GM12878 (cell line): ENCODE measurements around the gene ZFYVE21. TPM values are rescaled to one million over a fixed set of nuclear protein-coding genes. Genes with fewer than 3 reads are reported as not detected.

Experiments used
- BMI1 ChIP-seq: fragments of 450-650 bp; IDR thresholded peaks from 2 replicates; pipeline ENCODE4 v1.6.1; 2016; ENCODE audit warnings: mild to moderate bottlenecking, moderate library complexity, borderline replicate concordance
- CREM ChIP-seq: IDR thresholded peaks from 2 replicates; pipeline ENCODE4 v1.6.1; 2014; ENCODE audit warnings: antibody characterized with exemption, low read depth
- CTCF ChIP-seq, 3 experiments: IDR thresholded peaks in 2 of 3; conservative IDR thresholded peaks in 1 of 3; 2 replicates each; pipeline ENCODE4 v1.5.1; 2011; ENCODE audit warnings: low read depth in 3 of 3, low read length in 3 of 3, mild to moderate bottlenecking in 3 of 3, control low read depth in 2 of 3, moderate library complexity in 2 of 3, inconsistent platforms in 1 of 3, mixed read lengths in 1 of 3; ENCODE audit not compliant: control insufficient read depth in 2 of 3, insufficient read depth in 1 of 3; ENCODE audit errors: extremely low read depth in 1 of 3
- ETV6 ChIP-seq, 2 experiments: fragments of 450-650 bp in 1 of 2; IDR thresholded peaks in 1 of 2; conservative IDR thresholded peaks in 1 of 2; 2 replicates each; pipeline ENCODE4 v1.6.1; 2014; ENCODE audit warnings: antibody characterized with exemption in 1 of 2, borderline replicate concordance in 1 of 2, low read depth in 1 of 2, mild to moderate bottlenecking in 1 of 2, moderate library complexity in 1 of 2
- GABPA ChIP-seq: IDR thresholded peaks from 2 replicates; pipeline ENCODE4 v1.6.1; 2014; ENCODE audit warnings: antibody characterized with exemption, low read depth, mild to moderate bottlenecking, inconsistent platforms
- IRF4 ChIP-seq: IDR thresholded peaks from 2 replicates; pipeline ENCODE4 v1.6.1; 2011; ENCODE audit warnings: low read depth, low read length
- MEF2B ChIP-seq: fragments of 450-650 bp; IDR thresholded peaks from 2 replicates; pipeline ENCODE4 v1.6.1; 2018; ENCODE audit warnings: mild to moderate bottlenecking, moderate library complexity; ENCODE audit not compliant: partially characterized antibody, poor library complexity, severe bottlenecking
- NFYA ChIP-seq: IDR thresholded peaks from 2 replicates; pipeline ENCODE4 v1.6.1; 2011; ENCODE audit warnings: low read depth, mild to moderate bottlenecking, low read length, improper control_type of control experiment, borderline replicate concordance
- PAX5 ChIP-seq: IDR thresholded peaks from 2 replicates; pipeline ENCODE4 v1.6.1; 2011; ENCODE audit warnings: low read depth, low read length, borderline replicate concordance
- RAD21 ChIP-seq: IDR thresholded peaks from 2 replicates; pipeline ENCODE4 v1.6.1; 2011; ENCODE audit warnings: mild to moderate bottlenecking, low read depth, low read length, moderate library complexity; ENCODE audit not compliant: insufficient read depth
- RAD51 ChIP-seq: fragments of 450-650 bp; IDR thresholded peaks from 2 replicates; pipeline ENCODE4 v1.6.1; 2016; ENCODE audit warnings: moderate library complexity, mild to moderate bottlenecking, inconsistent platforms
- RELA ChIP-seq: fragments of 450-650 bp; IDR thresholded peaks from 2 replicates; pipeline ENCODE4 v1.8.0; 2014; ENCODE audit warnings: borderline replicate concordance; ENCODE audit not compliant: partially characterized antibody
- SMC3 ChIP-seq: IDR thresholded peaks from 2 replicates; pipeline ENCODE4 v1.6.1; 2011; ENCODE audit warnings: low read length, improper control_type of control experiment, borderline replicate concordance
- SPI1 ChIP-seq: IDR thresholded peaks from 2 replicates; pipeline ENCODE4 v1.6.1; 2011; ENCODE audit warnings: low read depth, mild to moderate bottlenecking, low read length, moderate library complexity, borderline replicate concordance; ENCODE audit not compliant: insufficient read depth
- USF2 ChIP-seq: IDR thresholded peaks from 2 replicates; pipeline ENCODE4 v1.6.1; 2011; ENCODE audit warnings: low read depth, low read length, improper control_type of control experiment, borderline replicate concordance
- ZBTB40 ChIP-seq: fragments of 450-650 bp; IDR thresholded peaks from 2 replicates; pipeline ENCODE4 v1.6.1; 2016; ENCODE audit warnings: mild to moderate bottlenecking, moderate library complexity, borderline replicate concordance
- ZNF622 ChIP-seq: fragments of 450-650 bp; IDR thresholded peaks from 2 replicates; pipeline ENCODE4 v1.6.1; 2017; ENCODE audit warnings: mild to moderate bottlenecking, inconsistent platforms
- ZNF687 ChIP-seq: fragments of 450-650 bp; IDR thresholded peaks from 2 replicates; pipeline ENCODE4 v1.6.1; 2017; ENCODE audit warnings: mild to moderate bottlenecking, moderate library complexity
- polyA plus RNA-seq, 11 experiments: library from polyadenylated mRNA; depleted of rRNA in 4 of 11; unstranded in 6 of 11; stranded (reverse) in 5 of 11; fragments of >200 nt; fragmentation: Nextera tagmentation in 4 of 11; fragmentation: Illumina TruSeq in 1 of 11; extraction: Ambion mirVana in 4 of 11; extraction: Trizol in 1 of 11; gene quantifications; 1 replicate in 1 of 11; 2 replicates in 10 of 11; pipeline versions ENCODE4 v1.2.1 to v1.2.3, GENCODE V29; 2011 to 2016; ENCODE audit warnings: inconsistent platforms in 2 of 11, missing spikeins in 2 of 11, low read depth in 1 of 11
- total RNA-seq, 4 experiments: library from RNA; depleted of rRNA in 3 of 4; stranded (reverse); fragments of >200 nt in 3 of 4; fragmentation: Illumina TruSeq in 1 of 4; extraction: Trizol in 1 of 4; gene quantifications; 2 replicates each; pipeline versions ENCODE4 v1.2.1 to v1.2.3, GENCODE V29; 2013 to 2021

Gene ZFYVE21
- total and polyA plus RNA-seq, 10 of the 15 experiments (the other 5 are each of a cell fraction or from before 2014, with no cell fraction given) = 0.79 to 21.7 (median 13.8) TPM

- no peak for TF ChIP-seq GABPA
- TF ChIP-seq SMC3 = peak; percentile 72
- no peak for TF ChIP-seq ZBTB40
- TF ChIP-seq NFYA = no peak
- peak; percentile 31; the same call in 1 of the 2 replicates for TF ChIP-seq RAD51
- TF ChIP-seq MEF2B = no peak
- no peak for TF ChIP-seq ZNF622
- TF ChIP-seq BMI1 = no peak
- TF ChIP-seq CREM = 0 out of 2 replicates have a peak, but pooled peaks have one; percentile 25
- TF ChIP-seq SPI1 = peak; percentile 92
- peak; percentile 52; the same call in 1 of the 2 replicates for TF ChIP-seq PAX5
- 0 out of 4 replicates have a peak, but pooled peaks of 1 of the 2 experiments have one; percentile 32 for TF ChIP-seq ETV6 (conservative IDR thresholded peaks at IDR 0.05 in 1 of 2, IDR thresholded peaks at IDR 0.05 in 1 of 2; ENCODE audit: borderline replicate concordance in 1 of 2, low read depth in 1 of 2)
- no peak for TF ChIP-seq RELA
- peak; percentile 59 for TF ChIP-seq ZNF687
- TF ChIP-seq RAD21 = peak; percentile 42; the same call in 1 of the 2 replicates
- peak; percentile 58 to 88 (median 78) for TF ChIP-seq CTCF (IDR thresholded peaks at IDR 0.05 in 2 of 3, conservative IDR thresholded peaks at IDR 0.05 in 1 of 3; ENCODE audit: control insufficient read depth in 2 of 3, extremely low read depth in 1 of 3, insufficient read depth in 1 of 3, low read depth in 3 of 3, low read length in 3 of 3)
- peak; percentile 51; the same call in 1 of the 2 replicates for TF ChIP-seq IRF4
- peak; percentile 57 for TF ChIP-seq USF2
These were observed 36.3 kb upstream of the ZFYVE21 start (continued) for GRCh38 chr14:103679351-103679750.
